ENCODE data around the gene OAS1.

Gene OAS1

DNA sequence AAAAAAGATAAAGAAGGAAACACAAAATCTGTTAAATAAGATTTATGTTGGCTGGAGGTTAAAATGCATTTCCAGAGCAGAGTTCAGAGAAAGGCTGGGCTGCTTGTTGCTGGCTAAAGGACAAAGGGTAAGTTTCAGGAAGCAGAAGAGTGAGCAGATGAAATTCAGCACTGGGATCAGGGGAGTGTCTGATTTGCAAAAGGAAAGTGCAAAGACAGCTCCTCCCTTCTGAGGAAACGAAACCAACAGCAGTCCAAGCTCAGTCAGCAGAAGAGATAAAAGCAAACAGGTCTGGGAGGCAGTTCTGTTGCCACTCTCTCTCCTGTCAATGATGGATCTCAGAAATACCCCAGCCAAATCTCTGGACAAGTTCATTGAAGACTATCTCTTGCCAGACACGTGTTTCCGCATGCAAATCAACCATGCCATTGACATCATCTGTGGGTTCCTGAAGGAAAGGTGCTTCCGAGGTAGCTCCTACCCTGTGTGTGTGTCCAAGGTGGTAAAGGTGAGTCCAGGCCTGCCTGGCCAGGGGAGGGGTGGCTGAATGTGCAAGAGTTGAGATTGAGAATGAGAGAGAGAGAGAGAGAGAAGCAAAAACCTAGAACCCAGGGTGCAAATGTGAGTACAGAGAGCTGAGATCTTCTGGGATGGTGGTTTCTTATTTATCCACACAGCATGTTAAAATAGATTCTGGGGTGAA is at the start of gene OAS1:
TSS of gene OAS1 (plus strand) at position 251 of the 703 bp plus-strand sequence. CDS start at position 329, 78 bp downstream.
- no peak for DNase-seq

- no peak for DNase-seq
Measured at GRCh38 chr12:112859291-112859690, 47.5 kb upstream of the OAS1 start.

DNA sequence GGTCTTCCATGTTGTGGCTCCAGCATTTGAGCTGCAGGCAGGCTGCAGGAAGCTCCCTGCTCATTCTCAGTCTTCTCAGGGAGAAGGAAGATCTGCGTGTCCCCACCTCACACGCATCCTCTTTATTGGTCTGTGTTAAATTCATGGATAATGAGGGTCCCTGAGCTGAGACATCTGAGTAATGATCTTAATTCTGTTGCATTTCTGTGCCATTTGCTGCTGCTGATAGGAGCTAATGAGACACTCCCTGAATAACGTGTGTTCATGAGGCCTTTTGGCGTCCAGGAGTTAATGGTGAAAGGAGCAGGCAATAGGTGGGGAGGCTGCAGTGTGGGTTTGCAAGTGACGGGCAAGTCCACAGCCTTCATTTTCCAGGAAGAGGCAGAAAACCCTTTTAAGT is 46.6 kb upstream of the OAS1 start:
- no peak for DNase-seq

DNA sequence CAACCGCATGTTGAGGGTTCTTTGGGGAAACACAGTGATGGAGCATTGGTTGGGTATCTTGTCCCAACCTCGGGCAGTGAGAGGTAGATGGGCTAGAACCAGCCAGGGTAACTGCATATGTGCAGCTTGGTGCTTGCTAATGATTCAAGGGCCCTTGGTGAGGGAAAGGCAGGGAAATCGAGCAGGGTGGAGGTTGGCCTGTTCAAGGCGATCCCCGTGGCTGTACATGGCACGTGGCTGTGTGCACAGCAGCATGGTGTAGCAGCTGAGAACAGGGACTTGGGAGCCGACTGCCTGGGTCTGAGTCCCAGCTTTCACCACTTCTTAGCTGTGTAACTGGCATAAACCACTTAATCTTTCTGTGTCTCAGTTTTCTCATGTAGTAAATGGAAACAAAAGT is 45.5 kb upstream of the OAS1 start:
- DNase-seq = no peak

- DNase-seq = no peak
Measured at GRCh38 chr12:112862636-112863290, 44.0 kb upstream of the OAS1 start.

- no peak for DNase-seq
Measured at GRCh38 chr12:112868459-112869041, 38.2 kb upstream of the OAS1 start.

DNA sequence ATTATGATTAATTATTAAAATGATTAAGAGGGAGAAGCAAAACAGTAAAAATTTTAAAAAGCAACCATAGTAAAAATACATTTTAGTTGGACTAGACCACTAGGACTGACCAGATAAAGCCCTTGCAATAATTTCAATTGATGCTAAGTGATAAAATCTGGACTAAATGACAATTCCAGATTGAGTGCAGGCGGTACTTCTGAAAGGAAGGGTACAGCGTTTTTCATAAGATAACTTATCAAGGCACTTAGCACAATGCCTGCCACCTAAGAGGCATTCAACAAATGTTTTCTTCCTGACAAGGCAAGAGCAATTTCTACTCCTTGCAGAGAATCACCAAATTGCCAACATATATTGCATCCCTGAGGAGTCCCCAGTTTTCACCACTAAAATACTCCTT is 37.7 kb upstream of the OAS1 start:
- no peak for DNase-seq

- no peak for DNase-seq
Measured at GRCh38 chr12:112869778-112870177, 37.0 kb upstream of the OAS1 start.

DNA sequence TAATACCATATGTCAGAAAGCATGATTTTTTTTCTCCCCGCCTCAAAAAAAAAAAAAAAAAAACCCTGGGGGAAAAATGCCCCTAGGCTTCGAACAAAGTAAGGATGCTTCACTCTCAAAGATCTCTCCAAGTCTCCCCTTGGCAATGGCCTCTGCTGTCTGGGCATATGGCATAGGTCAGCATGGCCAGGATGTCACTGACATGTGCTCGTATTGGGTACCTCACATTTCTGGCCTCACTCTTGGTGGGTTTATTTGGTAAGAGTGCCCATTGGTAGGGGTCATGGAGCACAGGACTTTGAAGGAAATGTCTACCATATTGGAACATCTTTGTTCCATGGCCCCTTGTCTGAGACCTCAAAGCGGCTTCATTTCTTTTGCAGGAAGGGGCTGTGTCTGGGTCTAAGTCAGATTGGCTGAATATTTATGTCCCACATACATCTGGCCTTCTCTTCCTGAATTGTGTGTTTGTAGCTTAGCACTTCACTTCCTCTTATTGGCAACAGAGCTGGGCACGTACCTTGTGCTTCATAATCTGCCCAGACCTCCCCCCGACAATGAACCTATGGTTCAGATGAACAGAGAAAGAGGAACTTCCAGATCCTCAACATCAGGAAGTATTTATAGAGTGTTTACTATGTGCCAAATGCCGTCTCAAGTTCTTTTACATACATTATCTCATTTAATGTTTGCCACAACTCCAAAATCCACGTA is 36.3 kb upstream of the OAS1 start:
- no peak for DNase-seq

DNA sequence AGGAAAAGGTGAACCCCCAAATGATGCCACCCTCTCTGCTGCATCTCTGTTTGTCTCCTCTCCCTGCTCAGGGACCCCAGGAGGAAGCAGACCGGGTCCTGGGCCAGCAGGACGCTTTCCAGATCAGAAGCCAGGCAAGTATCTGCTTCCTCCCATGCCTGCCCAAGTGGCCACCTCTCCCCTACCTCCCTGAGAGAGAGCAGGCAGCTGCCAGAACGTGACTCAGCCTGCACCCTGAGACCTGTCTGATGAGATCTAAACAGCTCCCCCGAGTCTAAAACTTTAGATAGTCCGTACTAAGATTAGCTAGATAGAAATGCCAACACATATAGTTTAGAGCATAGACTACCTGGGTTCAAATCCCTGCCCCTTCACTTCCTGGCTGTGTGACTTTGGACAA is 31.2 kb upstream of the OAS1 start:
- DNase-seq = no peak

GRCh38 chr12:112876506-112876905 is 30.3 kb upstream of the OAS1 start:
- no peak for DNase-seq

- no peak for DNase-seq
Measured at GRCh38 chr12:112877006-112877405, 29.8 kb upstream of the OAS1 start.

DNA sequence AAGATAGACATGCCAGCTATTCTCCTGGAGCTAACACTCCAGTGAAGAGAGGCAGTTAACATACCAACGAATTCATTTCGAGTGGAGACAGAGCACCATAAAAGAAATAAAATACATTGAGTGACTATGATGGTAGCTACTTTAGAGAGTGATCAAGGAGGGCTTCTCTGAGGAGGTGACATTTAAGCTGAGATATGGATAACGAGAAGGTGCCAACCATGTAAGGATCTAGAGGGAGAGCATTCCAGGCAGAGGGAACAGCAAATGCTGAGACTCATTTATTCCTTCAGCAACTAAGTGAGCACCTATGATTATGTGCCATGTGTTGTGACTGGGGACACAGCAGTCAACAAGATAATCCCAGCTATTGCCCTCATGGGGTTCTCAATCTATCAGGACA is 28.3 kb upstream of the OAS1 start:
- no peak for DNase-seq

DNA sequence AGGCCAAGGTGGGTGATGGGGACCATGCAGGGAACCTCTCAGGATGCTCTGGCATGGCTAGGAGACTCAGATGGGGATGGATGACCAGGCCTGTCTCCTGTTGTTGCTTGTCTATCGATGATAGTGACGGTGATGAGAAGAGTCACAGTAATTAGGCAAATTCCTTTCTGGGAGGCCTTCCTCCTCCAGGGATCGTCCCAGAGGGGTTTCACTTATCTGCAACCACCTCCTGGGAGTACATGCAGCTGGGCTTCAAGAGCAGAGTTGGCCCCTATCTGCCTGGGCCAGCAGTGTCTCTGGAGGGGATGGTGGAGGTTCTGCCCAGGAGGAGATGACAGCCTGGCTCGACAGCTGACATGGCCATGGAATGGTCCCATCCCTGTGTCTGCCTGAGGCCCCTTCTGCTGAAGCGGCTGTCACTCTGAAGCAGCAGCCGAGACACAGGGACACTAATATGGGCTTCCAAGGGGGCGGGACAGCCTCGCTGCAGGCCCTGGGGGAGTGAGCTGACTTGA is 27.5 kb upstream of the OAS1 start:
- DNase-seq = no peak

GRCh38 chr12:112881602-112882001 is 25.2 kb upstream of the OAS1 start:
- DNase-seq = no peak

- DNase-seq = no peak
Measured at GRCh38 chr12:112885236-112885635, 21.5 kb upstream of the OAS1 start.

GRCh38 chr12:112887550-112887949 is 19.2 kb upstream of the OAS1 start:
- DNase-seq = no peak

GRCh38 chr12:112891093-112892024 is 15.4 kb upstream of the OAS1 start:
- no peak for DNase-seq

DNA sequence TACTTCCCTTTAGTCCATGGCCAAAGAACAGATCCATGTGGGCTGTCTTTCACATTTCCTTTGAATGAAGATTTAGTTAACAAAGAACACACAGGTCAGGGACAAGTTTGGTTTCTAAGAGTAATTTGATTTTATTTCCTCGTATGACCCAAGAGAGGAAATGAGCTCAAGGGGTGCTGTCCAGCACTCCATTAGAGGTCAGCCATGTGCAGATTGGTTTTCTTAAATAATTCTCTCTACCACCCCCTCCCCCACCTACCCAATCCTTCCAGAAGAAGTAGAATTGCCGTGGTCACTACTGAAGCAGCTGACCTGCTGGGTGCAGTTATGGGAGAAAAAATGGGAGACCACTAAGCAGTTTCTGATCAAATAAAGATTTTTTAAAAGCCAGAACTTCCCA is 13.9 kb upstream of the OAS1 start:
- DNase-seq = no peak

DNA sequence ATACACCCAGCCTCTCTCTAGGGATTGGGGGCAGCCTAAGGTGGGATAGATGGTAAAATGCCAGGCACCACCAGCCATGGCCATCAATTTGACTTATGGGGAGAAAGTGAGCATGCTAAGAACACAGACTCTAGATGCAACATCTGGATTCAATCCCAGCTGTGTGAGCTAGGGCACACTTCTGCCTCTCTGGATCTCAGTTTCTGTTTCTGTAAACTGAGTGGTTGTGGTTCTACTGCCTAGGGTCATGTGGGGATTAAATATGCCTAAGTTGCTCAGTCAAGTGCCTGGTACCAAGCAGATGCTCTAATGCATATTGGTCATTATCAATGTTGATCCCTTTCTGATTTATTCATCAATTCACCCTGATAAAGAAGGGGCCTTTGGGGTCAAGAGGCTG is 12.6 kb upstream of the OAS1 start:
- DNase-seq = no peak

GRCh38 chr12:112898380-112898779 is 8.4 kb upstream of the OAS1 start:
- no peak for DNase-seq
